HepG2 (cell line): ENCODE measurements around the gene UNC5CL. TPM values are rescaled to one million over a fixed set of nuclear protein-coding genes. Genes with fewer than 3 reads are reported as not detected.

ENCODE experiments used
- ARNTL ChIP-seq: sonication (generic); formaldehyde crosslinking; IDR thresholded peaks from 2 replicates; pipeline ENCODE4 v1.4.0; 2020; ENCODE audit warnings: mild to moderate bottlenecking, missing genetic modification reagents
- CBX2 ChIP-seq, 2 experiments: fragments of 200-600 bp in 1 of 2; sonication (generic); formaldehyde crosslinking in 1 of 2; IDR thresholded peaks; 2 replicates each; pipeline versions ENCODE4 v1.7.0 to v1.8.1; 2018 to 2022; ENCODE audit warnings: low read depth in 2 of 2, low read length in 1 of 2, mild to moderate bottlenecking in 1 of 2, missing genetic modification reagents in 1 of 2
- GABPA ChIP-seq, 2 experiments: IDR thresholded peaks; 2 replicates each; pipeline ENCODE4 v1.6.1; 2011 to 2016; ENCODE audit warnings: low read depth in 2 of 2, low read length in 1 of 2, missing biosample characterization in 1 of 2, missing genetic modification characterization in 1 of 2
- KAT8 ChIP-seq: IDR thresholded peaks from 2 replicates; pipeline ENCODE4 v1.6.1; 2016; ENCODE audit warnings: missing genetic modification reagents, missing compliant biosample characterization
- KMT2A ChIP-seq: sonication (generic); formaldehyde crosslinking; IDR thresholded peaks from 2 replicates; pipeline ENCODE4 v1.4.0; 2020; ENCODE audit warnings: missing genetic modification reagents
- MED1 ChIP-seq: sonication (generic); formaldehyde crosslinking; IDR thresholded peaks from 2 replicates; pipeline ENCODE4 v1.4.0; 2020; ENCODE audit warnings: missing genetic modification reagents
- MEIS2 ChIP-seq: sonication (generic); formaldehyde crosslinking; IDR thresholded peaks from 2 replicates; pipeline ENCODE4 v1.9.0; 2021; ENCODE audit warnings: mild to moderate bottlenecking, missing genetic modification reagents
- MTF1 ChIP-seq: sonication (generic); formaldehyde crosslinking; IDR thresholded peaks from 2 replicates; pipeline ENCODE4 v1.5.0; 2020; ENCODE audit warnings: missing genetic modification reagents
- PLSCR1 ChIP-seq: sonication (generic); formaldehyde crosslinking; IDR thresholded peaks from 2 replicates; pipeline ENCODE4 v1.5.0; 2020; ENCODE audit warnings: missing genetic modification reagents, mild to moderate bottlenecking, borderline replicate concordance
- PRDM4 ChIP-seq: sonication (generic); formaldehyde crosslinking; IDR thresholded peaks from 2 replicates; pipeline ENCODE4 v1.9.0; 2021; ENCODE audit warnings: missing genetic modification reagents, borderline replicate concordance
- PREB ChIP-seq: sonication (generic); formaldehyde crosslinking; IDR thresholded peaks from 2 replicates; pipeline ENCODE4 v1.4.0; 2020; ENCODE audit warnings: missing genetic modification reagents
- SIX4 ChIP-seq: sonication (generic); formaldehyde crosslinking; IDR thresholded peaks from 2 replicates; pipeline ENCODE4 v1.4.0; 2020; ENCODE audit warnings: missing genetic modification reagents
- SMARCC2 ChIP-seq: fragments of 450-650 bp; IDR thresholded peaks from 2 replicates; pipeline ENCODE4 v1.6.1; 2017; ENCODE audit warnings: antibody characterized with exemption, mild to moderate bottlenecking
- ZFY ChIP-seq: sonication (generic); formaldehyde crosslinking; IDR thresholded peaks from 2 replicates; pipeline ENCODE4 v1.4.0; 2020; ENCODE audit warnings: missing genetic modification reagents
- ZNF256 ChIP-seq: sonication (generic); formaldehyde crosslinking; conservative IDR thresholded peaks from 2 replicates; pipeline ENCODE4 v1.4.0; 2020; ENCODE audit warnings: missing genetic modification reagents
- ZNF30 ChIP-seq: sonication (generic); formaldehyde crosslinking; IDR thresholded peaks from 2 replicates; pipeline ENCODE4 v1.5.0; 2020; ENCODE audit warnings: mild to moderate bottlenecking, missing genetic modification reagents
- ZNF33B ChIP-seq: sonication (generic); formaldehyde crosslinking; IDR thresholded peaks from 2 replicates; pipeline ENCODE4 v1.5.1; 2020; ENCODE audit warnings: mild to moderate bottlenecking, missing genetic modification reagents
- ZNF446 ChIP-seq: sonication (generic); formaldehyde crosslinking; IDR thresholded peaks from 2 replicates; pipeline ENCODE4 v1.5.0; 2020; ENCODE audit warnings: mild to moderate bottlenecking, missing genetic modification reagents
- ZNF468 ChIP-seq: sonication (generic); formaldehyde crosslinking; IDR thresholded peaks from 2 replicates; pipeline ENCODE4 v1.8.0; 2022; ENCODE audit warnings: mild to moderate bottlenecking, moderate library complexity, missing genetic modification reagents
- ZNF512B ChIP-seq: sonication (generic); formaldehyde crosslinking; IDR thresholded peaks from 2 replicates; pipeline ENCODE4 v1.5.1; 2020; ENCODE audit warnings: missing genetic modification reagents, mild to moderate bottlenecking, borderline replicate concordance
- ZNF775 ChIP-seq: sonication (generic); formaldehyde crosslinking; IDR thresholded peaks from 2 replicates; pipeline ENCODE4 v1.4.0; 2020; ENCODE audit warnings: missing genetic modification reagents, mild to moderate bottlenecking, moderate library complexity, borderline replicate concordance
- ZNF883 ChIP-seq: sonication (generic); formaldehyde crosslinking; IDR thresholded peaks from 2 replicates; pipeline ENCODE4 v1.5.1; 2020; ENCODE audit warnings: mild to moderate bottlenecking, missing genetic modification reagents; ENCODE audit errors: not compliant biosample characterization
- polyA plus RNA-seq, 8 experiments: library from polyadenylated mRNA; depleted of rRNA in 3 of 8; stranded (reverse) in 7 of 8; unstranded in 1 of 8; fragments of >200 nt; fragmentation: Illumina TruSeq in 4 of 8; extraction: Trizol in 4 of 8; gene quantifications; 2 replicates each; pipeline versions ENCODE4 v1.2.1 to v1.2.3, GENCODE V29; 2011 to 2016; ENCODE audit warnings: low read depth in 4 of 8, missing spikeins in 1 of 8, mixed read lengths in 1 of 8; ENCODE audit not compliant: insufficient read depth in 1 of 8
- total RNA-seq, 5 experiments: library from RNA; depleted of rRNA; stranded (reverse); fragments of >200 nt; fragmentation: Illumina TruSeq; extraction: Trizol; gene quantifications; 2 replicates each; pipeline ENCODE4 v1.2.3, GENCODE V29; 2016; ENCODE audit warnings: low read depth in 1 of 5

Gene UNC5CL
- total and polyA plus RNA-seq, 2 of the 13 experiments (the other 11 are each of a cell fraction or from before 2014, with no cell fraction given): 2.4 to 2.5 TPM

- no peak for TF ChIP-seq CBX2 (IDR thresholded peaks at IDR 0.05; ENCODE audit: low read depth, low read length)
- no peak for TF ChIP-seq CBX2 (CRISPR knock-in tag; IDR thresholded peaks at IDR 0.05; ENCODE audit: low read depth)
- TF ChIP-seq SMARCC2: no peak
- no peak for TF ChIP-seq MTF1 (CRISPR knock-in tag)
- peak; percentile 27; the same call in 1 of the 2 replicates for TF ChIP-seq MEIS2 (CRISPR knock-in tag)
- peak; percentile 95 for TF ChIP-seq ZFY (CRISPR knock-in tag)
- peak; percentile 63; the same call in 1 of the 2 replicates for TF ChIP-seq MED1 (CRISPR knock-in tag)
- TF ChIP-seq ZNF446 (CRISPR knock-in tag): no peak
- no peak for TF ChIP-seq PRDM4
- no peak for TF ChIP-seq ZNF512B (CRISPR knock-in tag)
- peak; percentile 95 for TF ChIP-seq PREB
- 0 out of 2 replicates have a peak, but pooled peaks have one; percentile 50 for TF ChIP-seq ZNF30 (CRISPR knock-in tag)
- TF ChIP-seq GABPA (IDR thresholded peaks at IDR 0.05; ENCODE audit: low read depth, low read length): peak; percentile 55
- TF ChIP-seq GABPA (CRISPR knock-in tag; IDR thresholded peaks at IDR 0.05; ENCODE audit: low read depth): peak; percentile 86
- peak; percentile 63; the same call in 1 of the 2 replicates for TF ChIP-seq ZNF468 (CRISPR knock-in tag)
- TF ChIP-seq ZNF256: 0 out of 2 replicates have a peak, but pooled peaks have one; percentile 34
- TF ChIP-seq ZNF33B: no peak
- TF ChIP-seq ARNTL (CRISPR knock-in tag): no peak; the same call in 1 of the 2 replicates
- TF ChIP-seq KMT2A (CRISPR knock-in tag): peak; percentile 84; the same call in 1 of the 2 replicates
- no peak; the same call in 1 of the 2 replicates for TF ChIP-seq KAT8 (CRISPR knock-in tag)
- TF ChIP-seq ZNF883 (CRISPR knock-in tag): no peak
- TF ChIP-seq SIX4 (CRISPR knock-in tag): no peak
- TF ChIP-seq PLSCR1: no peak
- no peak; the same call in 1 of the 2 replicates for TF ChIP-seq ZNF775
Measured at GRCh38 chr6:41073203-41073967, 34.4 kb upstream of the UNC5CL start (continued).
